K562 (cell line): ENCODE measurements around the gene HDAC9. TPM values are rescaled to one million over a fixed set of nuclear protein-coding genes. Genes with fewer than 3 reads are reported as not detected.

Source experiments
- ATAC-seq: fragments of 200-7000 bp; cut with Tn5 transposase; 3 replicates; pipeline ENCODE4 v1.9.1; 2020; ENCODE audit warnings: moderate library complexity
- BruUV-seq: library from RNA; stranded (reverse); fragments of 400-500 nt; replicated peaks from 2 replicates; lab custom pipeline; 2021; lab: Mats Ljungman, UMichigan
- CTCF ChIA-PET: fragments of 300-600 bp; formaldehyde crosslinking; extraction: SDS; loops from one replicate; lab custom pipeline; 2021; ENCODE audit warnings: low intra/inter-chr PET ratio; lab: Yijun Ruan, JAX
- POLR2A ChIA-PET: fragments of 300-600, 350-650 bp; sonication (Branson Sonifier 250); formaldehyde crosslinking; extraction: SDS; loops from one replicate; lab custom pipeline; 2021; ENCODE audit warnings: antibody characterized with exemption, inconsistent platforms; lab: Yijun Ruan, JAX
- DNase-seq, 4 experiments: peaks; one replicate each; pipeline versions ENCODE4 v3.0.0 to v3.0.0-alpha.2; 2011 to 2018; ENCODE audit warnings: low spot score in 3 of 4, mixed read lengths in 3 of 4; ENCODE audit errors: extremely low read depth in 1 of 4
- FAIRE-seq: peaks from 2 replicates; lab custom pipeline; 2011; peaks lifted over from hg19 to GRCh38; lab: Jason Lieb, UNC
- H2AFZ ChIP-seq: 2 replicates; pipeline ENCODE4 v1.6.0; 2011; ENCODE audit warnings: low read depth, low read length, control low read depth, inconsistent platforms
- H3K27ac ChIP-seq: fragments of 200-600 bp; 3 replicates; pipeline ENCODE4 v1.8.0; 2011; ENCODE audit warnings: low read depth, mild to moderate bottlenecking, control low read depth, inconsistent platforms, low read length, moderate library complexity, mixed read lengths; ENCODE audit errors: extremely low read depth
- H3K27me3 ChIP-seq, 2 experiments: fragments of 300-600 bp in 1 of 2; 2 replicates in 1 of 2; 3 replicates in 1 of 2; pipeline versions ENCODE4 v1.6.0 to v1.8.0; 2011; ENCODE audit warnings: inconsistent platforms in 2 of 2, low read length in 2 of 2, mild to moderate bottlenecking in 1 of 2, mixed read lengths in 1 of 2, moderate library complexity in 1 of 2; ENCODE audit not compliant: control insufficient read depth in 2 of 2, insufficient read depth in 2 of 2
- H3K36me3 ChIP-seq: fragments of 300-600 bp; 3 replicates; pipeline ENCODE4 v1.8.0; 2011; ENCODE audit warnings: mild to moderate bottlenecking, low read length, inconsistent platforms; ENCODE audit not compliant: control insufficient read depth, insufficient read depth
- H3K4me1 ChIP-seq, 2 experiments: fragments of 200-600 bp in 1 of 2; replicated peaks in 1 of 2; 2 replicates in 1 of 2; 3 replicates in 1 of 2; pipeline versions ENCODE4 v1.5.1 to v1.8.0; 2011; ENCODE audit warnings: inconsistent platforms in 2 of 2, low read length in 2 of 2, mild to moderate bottlenecking in 1 of 2, mixed read lengths in 1 of 2, moderate library complexity in 1 of 2; ENCODE audit not compliant: control insufficient read depth in 2 of 2, insufficient read depth in 2 of 2
- H3K4me2 ChIP-seq: 2 replicates; pipeline ENCODE4 v1.6.1; 2011; ENCODE audit warnings: low read length, control low read depth, inconsistent platforms, mixed read lengths; ENCODE audit not compliant: insufficient read depth
- H3K4me3 ChIP-seq: fragments of 200-600 bp; sonication (generic), shearing (Covaris generic); 2 replicates; pipeline ENCODE4 v1.5.1; 2016; ENCODE audit warnings: control low read depth, inconsistent platforms
- H3K79me2 ChIP-seq: fragments of 200-600 bp; 3 replicates; pipeline ENCODE4 v1.8.0; 2011; ENCODE audit warnings: low read length, inconsistent platforms; ENCODE audit not compliant: control insufficient read depth, insufficient read depth
- H3K9ac ChIP-seq, 2 experiments: 2 replicates each; pipeline versions ENCODE4 v1.6.0 to v1.6.1; 2011; ENCODE audit warnings: low read depth in 2 of 2, low read length in 2 of 2, control low read depth in 1 of 2, inconsistent platforms in 1 of 2, mild to moderate bottlenecking in 1 of 2, mixed read lengths in 1 of 2; ENCODE audit not compliant: insufficient read depth in 1 of 2
- H3K9me1 ChIP-seq: one replicate; pipeline ENCODE4 v1.6.0; 2011; ENCODE audit warnings: inconsistent platforms, mild to moderate bottlenecking, low read length, moderate library complexity; ENCODE audit not compliant: control insufficient read depth, insufficient read depth
- H3K9me3 ChIP-seq: replicated peaks from 2 replicates; pipeline ENCODE4 v1.5.1; 2011; ENCODE audit warnings: low read depth, low read length, inconsistent platforms; ENCODE audit not compliant: control insufficient read depth, insufficient read depth
- H4K20me1 ChIP-seq: replicated peaks from 2 replicates; pipeline ENCODE4 v1.6.1; 2011; ENCODE audit warnings: low read length, inconsistent platforms, mixed read lengths; ENCODE audit not compliant: control insufficient read depth, insufficient read depth
- GABPA ChIP-seq: fragments of 200-800 bp; sonication (Bioruptor generic); conservative IDR thresholded peaks from 2 replicates; pipeline ENCODE4 v1.6.1; 2016; ENCODE audit warnings: low read depth, missing genetic modification characterization, missing compliant biosample characterization
- ZEB2 ChIP-seq: fragments of 450-650 bp; IDR thresholded peaks from 2 replicates; pipeline ENCODE4 v1.6.1; 2016
- ZNF197 ChIP-seq: fragments of 200-800 bp; sonication (Bioruptor generic); IDR thresholded peaks from 2 replicates; pipeline ENCODE4 v1.6.1; 2016; ENCODE audit warnings: low read depth, missing genetic modification characterization, missing compliant biosample characterization
- ZNF324 ChIP-seq: fragments of 250-450 bp; sonication (Bioruptor Pico); IDR thresholded peaks from 2 replicates; pipeline ENCODE4 v1.4.0; 2020; ENCODE audit warnings: mild to moderate bottlenecking
- ZNF551 ChIP-seq: fragments of 250-450 bp; sonication (Bioruptor Pico); IDR thresholded peaks from 2 replicates; pipeline ENCODE4 v1.5.0; 2021; ENCODE audit warnings: mild to moderate bottlenecking, moderate library complexity
- WGBS: fragments of 100-300 bp; shearing (Covaris generic); methylation state at CpG from one replicate; pipeline ENCODE4 v1.1.6; 2016; ENCODE audit warnings: low coverage, mixed read lengths; ENCODE audit not compliant: insufficient coverage; ENCODE audit errors: missing lambda C conversion rate; 5-methylcytosine and 5-hydroxymethylcytosine counted together
- in situ Hi-C: fragments of 300-500 bp; cut with MboI; formaldehyde crosslinking; loops from 4 replicates; pipeline ENCODE4 v1.15.0; 2018; ENCODE audit warnings: inconsistent platforms, mixed read lengths
- intact Hi-C: fragments of 100-400 bp; cut with micrococcal nuclease; formaldehyde crosslinking; loops from 2 replicates; pipeline ENCODE4 v1.14.2; 2022
- polyA plus RNA-seq, 8 experiments: library from polyadenylated mRNA; depleted of rRNA in 4 of 8; stranded (reverse) in 5 of 8; unstranded in 3 of 8; fragments of >200 nt; fragmentation: Nextera tagmentation in 2 of 8; fragmentation: Illumina TruSeq in 1 of 8; extraction: Ambion mirVana in 2 of 8; extraction: Trizol in 1 of 8; gene quantifications; 2 replicates each; pipeline versions ENCODE4 v1.2.1 to v1.2.3, GENCODE V29; 2011 to 2014; ENCODE audit warnings: inconsistent platforms in 1 of 8, missing spikeins in 1 of 8
- total RNA-seq, 7 experiments: library from RNA; depleted of rRNA in 6 of 7; stranded (reverse); fragments of >200 nt in 6 of 7; fragmentation: Illumina TruSeq in 2 of 7; extraction: Trizol in 2 of 7; gene quantifications; 2 replicates each; pipeline versions ENCODE4 v1.2.1 to v1.2.3, GENCODE V29; 2011 to 2021; ENCODE audit warnings: low replicate concordance in 1 of 7
- TF ChIP-seq, protein P1 (sequence below), 3 experiments: IDR thresholded peaks in 2 of 3; conservative IDR thresholded peaks in 1 of 3; 2 replicates each; pipeline ENCODE4 v1.5.1; 2011 to 2012; ENCODE audit warnings: low read length in 3 of 3, mild to moderate bottlenecking in 3 of 3, control low read depth in 2 of 3, improper control_type of control experiment in 1 of 3, inconsistent platforms in 1 of 3, low read depth in 1 of 3, mixed read lengths in 1 of 3, moderate library complexity in 1 of 3; ENCODE audit not compliant: insufficient read depth in 2 of 3

Gene HDAC9
- total and polyA plus RNA-seq, 9 of the 15 experiments (the other 6 are each of a cell fraction or from before 2014, with no cell fraction given), result 0.08 to 0.91 (median 0.33) TPM

GRCh38 chr7:18496341-18496700, 772 bp downstream of the HDAC9 start:
- in situ Hi-C loops, result no loop called here

More at GRCh38 chr7:18496341-18496700, 772 bp downstream of the HDAC9 start:
- no peak for FAIRE-seq
- no peak overlapping the region for H3K27ac ChIP-seq
- intact Hi-C loops, result no loop called here
- DNase-seq, result no peak
- no peaks in the 10 kb centered on the region for H3K79me2 ChIP-seq
- no peaks in the 10 kb centered on the region for H3K4me1 ChIP-seq
- H3K4me3 ChIP-seq, result no peak overlapping the region
- BruUV-seq, result no TSS peak
- H3K36me3 ChIP-seq, result no peaks in the 10 kb centered on the region
- POLR2A ChIA-PET, result no interaction called here
- no peak overlapping the region for H2AFZ ChIP-seq
- TF ChIP-seq, protein P1, sequence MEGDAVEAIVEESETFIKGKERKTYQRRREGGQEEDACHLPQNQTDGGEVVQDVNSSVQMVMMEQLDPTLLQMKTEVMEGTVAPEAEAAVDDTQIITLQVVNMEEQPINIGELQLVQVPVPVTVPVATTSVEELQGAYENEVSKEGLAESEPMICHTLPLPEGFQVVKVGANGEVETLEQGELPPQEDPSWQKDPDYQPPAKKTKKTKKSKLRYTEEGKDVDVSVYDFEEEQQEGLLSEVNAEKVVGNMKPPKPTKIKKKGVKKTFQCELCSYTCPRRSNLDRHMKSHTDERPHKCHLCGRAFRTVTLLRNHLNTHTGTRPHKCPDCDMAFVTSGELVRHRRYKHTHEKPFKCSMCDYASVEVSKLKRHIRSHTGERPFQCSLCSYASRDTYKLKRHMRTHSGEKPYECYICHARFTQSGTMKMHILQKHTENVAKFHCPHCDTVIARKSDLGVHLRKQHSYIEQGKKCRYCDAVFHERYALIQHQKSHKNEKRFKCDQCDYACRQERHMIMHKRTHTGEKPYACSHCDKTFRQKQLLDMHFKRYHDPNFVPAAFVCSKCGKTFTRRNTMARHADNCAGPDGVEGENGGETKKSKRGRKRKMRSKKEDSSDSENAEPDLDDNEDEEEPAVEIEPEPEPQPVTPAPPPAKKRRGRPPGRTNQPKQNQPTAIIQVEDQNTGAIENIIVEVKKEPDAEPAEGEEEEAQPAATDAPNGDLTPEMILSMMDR (IDR thresholded peaks at IDR 0.05 in 2 of 3, conservative IDR thresholded peaks at IDR 0.05 in 1 of 3; ENCODE audit: insufficient read depth in 2 of 3, low read depth in 1 of 3, low read length in 3 of 3), result no peak
- TF ChIP-seq ZNF197 (CRISPR knock-in tag) (no peak), GABPA (tag) (no peak), ZEB2 (no peak), ZNF551 (CRISPR knock-in tag) (no peak), ZNF324 (CRISPR knock-in tag) (no peak)
- H3K4me2 ChIP-seq, result no peak overlapping the region
- 0% methylated on average over 3 of the region's 3 CpGs for WGBS
- H4K20me1 ChIP-seq, result no peaks in the 10 kb centered on the region
- no peak overlapping the region for H3K9ac ChIP-seq
- no peaks in the 10 kb centered on the region for H3K9me1 ChIP-seq
- no peak for ATAC-seq
- CTCF ChIA-PET, result no interaction called here
- H3K9me3 ChIP-seq, result no peaks in the 10 kb centered on the region
- no peaks in the 10 kb centered on the region for H3K27me3 ChIP-seq
